HG03108 (cell line): Measurements from ENCODE around the gene EDNRA.

Experiments used
- ATAC-seq: cut with Tn5 transposase; IDR thresholded peaks from one replicate; pipeline ENCODE4 v1.9.1; 2021; ENCODE audit warnings: moderate library complexity; ENCODE audit not compliant: unreplicated experiment

EDNRA gene

DNA sequence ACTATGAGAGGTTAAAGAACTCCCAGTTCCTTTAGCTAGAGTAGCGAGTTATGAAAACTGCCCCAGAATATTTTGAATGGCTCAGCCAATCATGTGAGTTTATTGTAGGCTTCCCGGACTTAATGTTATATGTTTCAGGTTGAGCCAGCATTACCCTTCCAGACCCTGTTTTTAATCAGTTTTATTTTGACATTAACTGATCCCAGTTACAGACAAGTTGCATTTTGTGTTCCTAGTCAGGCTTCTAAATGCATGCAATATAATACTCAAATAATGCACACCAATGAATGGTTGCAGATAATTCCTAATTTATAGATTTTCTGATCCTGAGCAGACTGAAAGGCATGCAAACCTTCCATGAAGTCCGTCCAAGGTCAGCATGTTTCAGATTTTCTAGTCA is 57.8 kb downstream of the EDNRA start:
- no peak for ATAC-seq

GRCh38 chr4:147539959-147540358 is 59.1 kb downstream of the EDNRA start:
- ATAC-seq: no peak

- no peak for ATAC-seq
Observed at GRCh38 chr4:147542229-147542990, 61.5 kb downstream of the EDNRA start.

GRCh38 chr4:147543034-147543433 is 62.1 kb downstream of the EDNRA start:
- no peak for ATAC-seq

GRCh38 chr4:147546349-147546748 is 65.5 kb downstream of the EDNRA start:
- no peak for ATAC-seq

DNA sequence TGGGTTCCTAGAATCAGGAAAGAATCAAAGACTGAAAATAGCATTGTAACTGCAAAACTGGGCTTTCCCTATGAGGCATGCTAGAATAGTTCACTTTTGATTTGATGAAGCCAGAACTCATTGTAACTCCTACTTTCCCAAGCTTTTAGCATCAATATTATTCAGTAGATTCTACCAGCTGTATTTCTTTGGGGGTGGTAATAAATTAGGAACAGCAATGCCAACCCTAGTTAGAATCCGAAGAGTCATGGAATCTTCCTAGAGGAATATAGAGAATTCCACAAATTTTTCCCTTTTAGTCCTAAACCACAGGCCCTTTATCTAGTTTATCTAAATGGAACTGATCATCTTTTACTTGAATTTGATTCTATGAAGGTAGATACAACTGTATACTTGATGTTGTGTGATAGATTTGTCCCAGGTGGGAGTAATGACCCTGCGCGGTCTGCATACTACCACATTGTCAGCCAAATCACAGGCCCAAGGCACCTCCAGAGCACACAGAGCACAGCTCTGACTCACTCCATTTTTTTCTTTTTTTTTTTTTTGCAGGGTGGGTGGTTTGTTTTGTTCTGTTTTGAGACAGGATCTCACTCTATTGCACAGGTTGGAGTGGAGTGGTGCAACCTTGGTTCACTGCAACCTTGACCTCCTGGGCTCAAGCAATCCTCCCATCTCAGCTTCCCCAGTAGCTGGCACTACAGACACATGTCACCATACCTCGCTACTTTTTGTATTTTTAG is 66.6 kb downstream of the EDNRA start:
- no peak for ATAC-seq

- no peak for ATAC-seq
Observed at GRCh38 chr4:147548256-147548655, 67.4 kb downstream of the EDNRA start.

DNA sequence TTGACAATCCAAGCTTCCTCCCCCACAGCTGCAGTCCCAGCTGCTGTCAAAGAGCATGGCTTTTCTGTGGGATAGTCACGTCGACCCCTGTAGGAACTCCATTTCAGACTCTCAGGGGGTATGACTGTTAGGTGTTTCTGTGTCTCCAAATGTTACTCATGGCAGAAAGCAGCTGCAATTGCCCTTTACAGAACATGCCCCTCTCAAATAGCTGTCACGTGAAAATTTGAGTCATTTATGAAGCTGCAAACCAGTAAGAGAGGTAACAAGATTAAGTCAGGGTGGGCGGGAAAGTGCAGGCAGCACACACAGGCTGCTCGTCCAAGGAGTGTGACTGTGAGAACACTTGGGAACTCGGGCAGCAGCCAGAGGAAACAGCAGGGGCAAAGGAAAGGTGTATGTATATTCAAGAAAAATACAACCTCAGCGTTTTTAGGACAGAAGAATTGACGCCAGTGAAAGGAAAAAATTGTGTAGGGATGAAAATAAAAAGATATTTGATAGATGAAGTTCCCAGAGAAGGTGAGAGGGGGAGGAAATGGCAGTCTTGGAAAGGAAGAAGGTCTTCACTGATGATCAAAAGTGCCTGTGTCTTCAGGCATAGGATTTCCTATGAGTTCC is 69.8 kb downstream of the EDNRA start:
- no peak for ATAC-seq

GRCh38 chr4:147560625-147561024 is 79.7 kb downstream of the EDNRA start:
- ATAC-seq: no peak

DNA sequence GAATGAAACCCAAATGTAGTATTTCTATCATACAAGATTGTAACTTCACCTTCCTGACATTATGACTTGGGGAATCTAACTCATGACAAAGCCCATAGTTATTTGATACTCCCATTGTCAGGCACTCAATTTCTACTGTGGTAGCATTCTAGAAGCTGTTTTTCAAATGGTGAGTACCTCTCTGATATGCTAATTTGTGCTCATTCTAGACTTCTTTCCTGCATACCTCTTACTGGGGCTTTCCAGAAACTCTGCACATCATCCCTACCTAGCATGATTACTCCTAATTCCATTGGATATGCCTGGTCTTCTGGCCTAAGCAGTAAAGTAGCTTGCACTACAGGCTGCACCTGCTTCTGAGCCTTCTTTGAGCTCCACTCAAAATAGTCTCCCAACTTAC is 85.9 kb downstream of the EDNRA start:
- ATAC-seq: no peak

- no peak for ATAC-seq
Observed at GRCh38 chr4:147567276-147567675, 86.4 kb downstream of the EDNRA start.

- ATAC-seq: no peak
Observed at GRCh38 chr4:147570616-147571015, 89.7 kb downstream of the EDNRA start.

DNA sequence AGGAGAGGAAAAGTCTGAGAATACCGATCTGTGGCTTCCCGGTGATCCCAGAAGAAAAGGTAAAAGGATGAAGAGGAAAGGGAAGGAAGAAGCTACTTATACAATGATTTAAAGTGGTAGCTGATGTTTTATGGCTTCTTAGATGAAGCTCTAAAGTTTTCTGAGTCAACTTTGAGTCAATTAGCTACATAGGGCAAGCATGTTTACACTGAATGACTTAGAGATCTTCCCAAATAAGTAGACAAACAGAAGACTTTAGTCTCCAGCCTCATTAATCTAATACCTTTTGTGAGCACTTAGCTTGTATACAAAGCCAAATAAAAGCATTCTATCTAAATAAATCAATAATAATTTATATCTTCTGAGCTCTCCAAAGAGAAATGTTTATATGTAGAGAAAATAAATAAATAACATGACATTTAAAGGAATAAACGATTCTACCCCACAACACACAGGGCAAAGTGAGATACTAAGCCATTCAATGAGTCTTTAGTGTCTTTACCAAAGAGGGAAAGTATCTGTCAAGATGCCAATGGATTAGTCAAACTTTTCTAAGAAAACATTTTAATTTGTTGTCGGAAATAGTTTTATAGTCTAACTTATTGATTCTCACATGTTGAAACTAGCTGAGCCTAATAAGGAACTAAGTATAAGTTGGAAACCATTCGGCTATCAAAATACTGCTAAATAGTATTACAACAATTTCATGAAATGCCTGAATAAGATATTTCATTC is 90.3 kb downstream of the EDNRA start:
- ATAC-seq: no peak

DNA sequence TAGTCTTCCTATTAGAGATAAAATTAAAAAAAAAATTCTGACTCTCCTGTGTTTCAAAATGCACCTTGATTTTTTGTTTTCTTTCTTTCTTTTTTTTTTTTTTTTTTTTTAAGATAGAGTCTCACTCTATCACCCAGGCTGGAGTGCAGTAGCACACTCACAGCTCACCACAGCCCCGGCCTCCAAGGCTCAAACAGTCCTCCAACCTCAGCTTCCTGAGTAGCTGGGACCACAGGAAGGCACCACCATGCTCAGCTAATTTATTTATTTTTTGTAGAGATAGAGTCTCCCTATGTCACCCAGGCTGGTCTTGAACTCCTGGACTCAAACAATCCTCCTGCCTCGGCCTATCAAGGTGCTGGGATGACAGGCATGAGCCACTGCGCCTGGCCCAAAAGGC is 95.2 kb downstream of the EDNRA start:
- no peak for ATAC-seq

DNA sequence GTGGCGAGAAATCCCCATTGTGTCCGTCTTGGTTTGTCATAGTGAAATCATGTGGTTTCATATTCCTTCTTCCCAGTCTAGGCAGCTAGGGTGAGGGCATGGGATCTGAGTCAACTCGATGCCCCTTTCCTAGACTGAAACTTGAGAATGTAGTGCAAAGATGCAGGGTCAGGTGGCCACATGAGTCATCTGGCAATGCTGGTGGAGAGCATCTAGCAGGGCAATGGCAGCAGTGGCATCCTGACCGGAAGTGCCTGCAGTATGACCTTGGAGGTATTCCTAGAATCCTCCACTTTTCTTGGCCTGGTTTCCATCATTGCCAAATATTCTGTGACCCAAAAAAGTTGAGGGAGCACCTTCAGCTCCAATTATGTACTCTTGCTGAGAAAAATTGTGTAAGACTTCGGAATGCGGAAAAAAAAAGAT is 97.2 kb downstream of the EDNRA start:
- no peak for ATAC-seq

GRCh38 chr4:147578593-147578992 is 97.7 kb downstream of the EDNRA start:
- ATAC-seq: no peak

GRCh38 chr4:147580396-147580795 is 99.5 kb downstream of the EDNRA start:
- no peak for ATAC-seq

DNA sequence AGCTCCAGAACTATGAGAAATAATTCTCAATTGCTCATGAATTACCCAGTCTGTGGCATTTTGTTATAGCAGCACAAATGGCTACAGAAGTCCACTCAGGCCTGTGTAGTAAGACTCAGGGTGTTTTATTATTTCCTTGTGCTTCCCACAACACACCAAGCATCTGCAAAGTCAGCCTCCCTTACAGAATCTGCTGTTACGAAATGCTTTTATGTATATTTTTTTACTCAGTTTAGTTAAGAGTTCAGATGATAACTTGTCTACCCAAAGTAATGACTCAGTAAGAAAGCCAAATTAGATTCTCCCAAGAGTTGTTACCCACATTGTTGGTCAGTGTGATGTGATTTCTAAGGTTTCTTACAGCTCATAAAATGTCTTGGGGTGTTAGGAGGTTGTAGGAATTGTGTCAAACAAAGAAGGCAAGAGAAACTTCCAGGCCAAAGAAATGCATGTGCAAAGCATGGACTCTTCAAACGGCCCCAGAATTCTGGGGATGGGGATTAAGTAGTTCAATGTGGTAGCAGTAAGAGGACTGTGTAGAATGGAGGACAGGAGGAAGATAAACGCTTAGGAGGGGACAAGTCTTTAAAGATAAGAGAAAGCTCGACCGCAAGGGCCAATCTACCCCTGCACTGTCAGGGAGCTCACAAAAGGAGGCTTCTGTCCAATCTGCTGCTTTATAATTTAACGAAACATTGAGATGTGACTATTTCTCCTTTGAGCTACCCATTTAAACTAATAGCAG is 100.9 kb downstream of the EDNRA start:
- no peak for ATAC-seq

DNA sequence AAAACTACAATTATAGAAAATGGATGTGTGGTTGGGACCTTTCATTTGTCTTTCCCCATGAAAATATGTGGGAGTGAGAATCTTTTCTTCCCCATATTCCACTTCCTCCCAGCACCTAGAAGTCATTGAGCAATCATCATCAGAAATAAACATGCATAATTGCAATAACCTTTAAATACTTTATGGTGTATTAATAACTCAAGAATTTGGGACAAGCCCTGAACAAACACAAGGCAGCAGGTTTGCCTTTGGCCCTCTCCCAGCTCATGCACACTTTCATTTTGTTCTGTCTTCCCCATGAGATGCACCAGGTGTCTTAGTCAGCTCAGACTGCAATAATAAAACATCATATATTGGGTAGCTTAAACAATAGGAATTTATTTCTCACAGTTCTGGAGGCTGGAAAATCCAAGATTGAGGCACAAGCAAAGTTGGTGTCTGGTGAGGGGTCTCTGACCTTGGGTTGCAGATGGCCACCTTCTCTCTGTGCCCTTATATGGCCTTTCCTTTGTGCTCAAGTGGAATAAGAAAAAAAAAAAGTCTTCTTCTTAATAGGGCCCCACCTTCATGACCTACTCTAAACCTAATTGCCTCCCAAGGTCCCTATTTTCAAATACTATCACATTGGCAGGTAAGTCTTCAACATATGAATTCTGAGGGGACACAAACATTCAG is 101.6 kb downstream of the EDNRA start:
- no peak for ATAC-seq

- no peak for ATAC-seq
Observed at GRCh38 chr4:147583876-147584275, 103.0 kb downstream of the EDNRA start.
